ENCODE data around the gene C16orf89.
A peak's percentile ranks its signal among the peaks of the same experiment; 100 is the strongest.
"Not testable (repeated sequence)": the region's sequence is repeated elsewhere in the genome, so short reads cannot be mapped to it uniquely, and the experiment has no call there.

C16orf89 gene

GRCh38 chr16:5060073-5060641, 5.6 kb downstream of the C16orf89 start:
- ATAC-seq (replicated peaks) = no peak
- DNase-seq = no peak
- Mint-ChIP-seq H3K9me3 (no peaks in the 10 kb centered on the region), H3K27me3 (peaks cover 21 to 27% of the 10 kb centered on the region in 2 donors), H3K27ac (no peak overlapping the region), H3K4me1 (no peaks in the 10 kb centered on the region), H3K36me3 (no peaks in the 10 kb centered on the region), H3K4me3 (no peak overlapping the region)

DNA sequence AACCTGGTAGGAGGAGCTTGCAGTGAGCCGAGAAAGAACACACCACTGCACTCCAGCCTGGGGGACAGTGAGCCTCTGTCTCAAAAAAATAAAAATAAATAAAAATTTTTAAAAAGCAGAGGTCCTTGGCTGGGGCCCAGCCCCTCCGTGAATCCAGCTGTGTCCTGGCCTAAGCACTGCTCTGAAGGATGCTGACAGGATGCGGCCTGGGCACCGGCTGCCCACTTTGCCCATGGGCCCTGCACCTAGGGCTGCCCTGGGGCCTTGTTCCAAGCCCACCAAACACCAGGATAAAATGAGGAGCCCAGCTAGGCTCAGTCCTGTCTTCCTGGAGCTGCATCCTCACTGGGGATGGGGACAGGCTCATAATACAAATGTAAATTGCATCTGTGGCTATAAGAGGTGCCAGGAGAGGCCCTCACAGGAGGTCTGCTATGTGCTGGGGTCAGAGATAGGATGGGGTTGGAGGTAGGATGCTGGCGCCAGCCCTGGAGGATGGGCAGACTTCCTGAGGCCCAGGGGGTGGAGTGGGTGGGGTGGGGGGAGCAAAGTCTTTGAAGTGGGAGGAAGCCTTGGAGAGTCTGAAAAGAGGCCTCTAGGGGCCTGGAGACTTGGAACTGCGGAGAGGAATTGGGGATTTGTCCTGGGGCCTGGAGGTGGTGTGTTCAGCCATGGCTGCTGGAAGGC, 6.2 kb downstream of the C16orf89 start:
- no peaks in the 10 kb centered on the region for H3K4me1 Mint-ChIP-seq
- no peak for DNase-seq
- no peak overlapping the region for H3K27ac Mint-ChIP-seq
- no peak overlapping the region for H3K4me3 Mint-ChIP-seq
- H3K9me3 Mint-ChIP-seq = no peaks in the 10 kb centered on the region
- peaks cover 21 to 27% of the 10 kb centered on the region in 2 donors for H3K27me3 Mint-ChIP-seq
- ATAC-seq (replicated peaks) = no peak
- no peaks in the 10 kb centered on the region for H3K36me3 Mint-ChIP-seq

GRCh38 chr16:5058476-5058875, 7.3 kb downstream of the C16orf89 start:
- peaks cover 16 to 24% of the 10 kb centered on the region in 2 donors for H3K27me3 Mint-ChIP-seq
- no peak overlapping the region for H3K27ac Mint-ChIP-seq
- H3K36me3 Mint-ChIP-seq = no peaks in the 10 kb centered on the region
- H3K4me1 Mint-ChIP-seq = no peaks in the 10 kb centered on the region
- H3K9me3 Mint-ChIP-seq = no peaks in the 10 kb centered on the region
- no peak for DNase-seq
- H3K4me3 Mint-ChIP-seq = no peak overlapping the region
- ATAC-seq (replicated peaks) = no peak

DNA sequence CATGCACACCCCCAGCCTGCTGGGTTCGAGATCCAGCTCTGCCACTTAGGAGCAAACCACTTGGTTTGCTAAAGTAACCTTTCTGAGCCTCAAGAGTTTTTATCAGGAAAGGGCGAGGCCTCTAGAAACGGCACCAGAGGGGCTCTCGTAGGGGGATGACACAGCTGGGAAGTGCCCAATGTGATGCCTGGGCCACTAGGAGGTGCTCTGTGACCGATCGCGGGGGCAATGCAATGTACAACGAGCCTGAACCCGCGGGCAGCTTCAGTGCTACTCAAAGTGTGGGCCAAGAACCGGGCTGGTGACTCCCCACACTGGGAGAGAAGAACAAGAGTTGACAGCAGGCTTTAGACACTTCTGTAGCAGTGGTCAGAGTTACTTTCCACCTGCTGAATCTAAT, 9.4 kb downstream of the C16orf89 start:
- Mint-ChIP-seq H3K36me3 (no peaks in the 10 kb centered on the region), H3K4me1 (no peaks in the 10 kb centered on the region), H3K27me3 (peaks cover 4 to 9% of the 10 kb centered on the region in 2 donors), H3K4me3 (no peak overlapping the region), H3K9me3 (peaks cover 0 to 2% of the 10 kb centered on the region in 2 donors), H3K27ac (no peak overlapping the region)
- ATAC-seq (replicated peaks) (peak; percentile 84 to 91), DNase-seq (peak; percentile 29)

GRCh38 chr16:5054876-5055865, 10.6 kb downstream of the C16orf89 start:
- ATAC-seq (replicated peaks) = no peak
- Mint-ChIP-seq H3K4me1 (no peaks in the 10 kb centered on the region), H3K27me3 (peaks cover 4 to 6% of the 10 kb centered on the region in 2 donors), H3K36me3 (no peaks in the 10 kb centered on the region), H3K9me3 (peaks cover 4 to 9% of the 10 kb centered on the region in 2 donors), H3K4me3 (no peak overlapping the region), H3K27ac (no peak overlapping the region)
- no peak for DNase-seq

DNA sequence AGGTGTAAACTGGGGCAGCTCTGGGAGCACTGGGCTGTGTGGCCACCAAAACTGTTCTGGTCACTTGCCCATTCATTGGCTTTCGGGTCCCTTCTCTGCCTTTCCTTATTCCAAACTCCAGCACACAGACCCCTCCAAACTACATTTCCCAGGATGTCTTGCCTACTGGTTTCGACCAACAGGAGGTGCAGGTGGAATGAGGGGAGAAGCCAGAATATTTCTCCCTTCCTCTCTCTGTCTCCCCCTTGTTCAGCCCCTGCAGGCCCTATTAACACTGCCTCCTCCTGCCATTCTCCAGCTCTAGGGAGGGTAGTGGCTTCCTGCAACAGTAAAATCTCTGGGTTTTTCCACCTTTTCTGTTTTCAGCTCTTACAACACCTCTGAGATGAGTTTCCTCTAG, 18.8 kb downstream of the C16orf89 start:
- Mint-ChIP-seq H3K27me3 (peaks cover 4 to 11% of the 10 kb centered on the region in 2 donors), H3K9me3 (peaks cover 9 to 15% of the 10 kb centered on the region in 2 donors), H3K4me1 (no peaks in the 10 kb centered on the region), H3K4me3 (no peak overlapping the region), H3K36me3 (peaks cover 9 to 10% of the 10 kb centered on the region in 2 donors), H3K27ac (no peak overlapping the region)
- ATAC-seq (replicated peaks) = no peak
- no peak for DNase-seq

- no peak for DNase-seq
- Mint-ChIP-seq H3K4me1 (peaks cover 3 to 6% of the 10 kb centered on the region in 2 donors), H3K9me3 (peaks cover 8% of the 10 kb centered on the region in 2 donors), H3K27me3 (peaks cover 11 to 22% of the 10 kb centered on the region in 2 donors), H3K27ac (no peak overlapping the region), H3K4me3 (no peak overlapping the region), H3K36me3 (peaks cover 9 to 10% of the 10 kb centered on the region in 2 donors)
- ATAC-seq (replicated peaks) = no peak
Observed at GRCh38 chr16:5045499-5046115, 20.1 kb downstream of the C16orf89 start.

- not testable (repeated sequence) for H3K27ac Mint-ChIP-seq; ATAC-seq (replicated peaks); H3K4me1 Mint-ChIP-seq; H3K9me3 Mint-ChIP-seq; H3K36me3 Mint-ChIP-seq; DNase-seq; H3K4me3 Mint-ChIP-seq
- H3K27me3 Mint-ChIP-seq = peaks cover 12 to 25% of the 10 kb centered on the region in 2 donors
Observed at GRCh38 chr16:5044581-5044980, 21.2 kb downstream of the C16orf89 start.

DNA sequence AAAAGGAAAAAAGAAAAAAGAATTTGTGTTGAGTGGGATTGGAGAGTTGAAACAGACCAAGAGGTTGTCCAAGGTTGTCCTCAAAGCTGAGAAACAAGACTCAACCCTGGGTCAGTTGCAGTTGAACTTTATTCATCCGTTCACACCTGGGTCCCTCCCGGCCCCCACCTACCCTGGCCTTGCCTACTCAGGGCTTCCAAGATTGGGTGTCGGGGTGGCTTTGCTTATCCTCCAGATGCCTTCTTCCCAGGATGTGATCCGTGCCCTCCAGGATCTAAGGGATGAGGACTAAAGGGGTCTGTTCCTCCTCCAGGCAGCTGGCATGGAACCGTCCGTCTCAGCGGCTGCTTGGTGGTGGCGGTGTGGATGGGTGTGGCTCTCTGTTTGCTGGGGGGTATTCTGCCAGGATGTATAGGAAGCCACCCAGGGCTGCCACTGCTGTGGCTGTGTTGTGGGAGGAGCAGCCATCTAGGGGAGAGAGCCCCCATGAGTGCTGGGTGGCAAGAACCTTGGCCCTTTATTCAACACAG, 21.7 kb downstream of the C16orf89 start:
- DNase-seq (no peak), ATAC-seq (replicated peaks) (no peak)
- peaks cover 12 to 25% of the 10 kb centered on the region in 2 donors for H3K27me3 Mint-ChIP-seq
- H3K4me1 Mint-ChIP-seq = peaks cover 3 to 6% of the 10 kb centered on the region in 2 donors
- H3K4me3 Mint-ChIP-seq = no peak overlapping the region
- H3K9me3 Mint-ChIP-seq = peaks cover 0 to 6% of the 10 kb centered on the region in 2 donors
- peaks cover 9 to 10% of the 10 kb centered on the region in 2 donors for H3K36me3 Mint-ChIP-seq
- no peak overlapping the region for H3K27ac Mint-ChIP-seq

- DNase-seq = no peak
Observed at GRCh38 chr16:5042574-5043171, 23.1 kb downstream of the C16orf89 start.

GRCh38 chr16:5041600-5042133, 24.1 kb downstream of the C16orf89 start:
- peaks cover 10 to 16% of the 10 kb centered on the region in 2 donors for H3K27me3 Mint-ChIP-seq
- no peaks in the 10 kb centered on the region for H3K9me3 Mint-ChIP-seq
- H3K36me3 Mint-ChIP-seq = peaks cover 5 to 8% of the 10 kb centered on the region in 2 donors
- peaks cover 3 to 6% of the 10 kb centered on the region in 2 donors for H3K4me1 Mint-ChIP-seq
- no peak overlapping the region for H3K4me3 Mint-ChIP-seq
- no peak overlapping the region for H3K27ac Mint-ChIP-seq
- ATAC-seq (replicated peaks) (peak; percentile 14 to 50), DNase-seq (no peak)

More at GRCh38 chr16:5042574-5043171, 23.1 kb downstream of the C16orf89 start:
- Mint-ChIP-seq H3K36me3 (peaks cover 7 to 10% of the 10 kb centered on the region in 2 donors), H3K9me3 (no peaks in the 10 kb centered on the region), H3K27me3 (peaks cover 12 to 25% of the 10 kb centered on the region in 2 donors), H3K4me1 (peaks cover 3 to 6% of the 10 kb centered on the region in 2 donors), H3K27ac (no peak overlapping the region), H3K4me3 (no peak overlapping the region)
- no peak for ATAC-seq (replicated peaks)

DNA sequence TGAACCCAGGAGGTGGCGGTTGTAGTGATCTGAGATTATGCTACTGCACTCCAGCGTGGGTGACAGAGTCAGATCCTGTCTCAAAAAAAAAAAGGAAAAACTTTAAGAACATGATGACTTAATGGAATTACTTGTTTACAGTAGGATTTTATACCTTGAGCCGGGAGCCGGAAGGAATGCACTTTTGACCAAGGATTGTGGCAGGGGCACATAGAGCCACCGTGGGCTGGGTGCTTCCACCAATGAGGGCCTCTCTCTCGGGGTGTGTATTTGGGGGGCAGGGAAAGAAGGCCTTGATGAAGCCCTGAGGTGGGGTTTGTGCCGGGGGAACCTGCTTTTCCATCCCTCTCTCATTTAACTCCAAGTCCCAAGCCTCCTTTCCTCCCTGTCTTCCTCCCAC, 25.3 kb downstream of the C16orf89 start:
- no peak overlapping the region for H3K27ac Mint-ChIP-seq
- peaks cover 8 to 14% of the 10 kb centered on the region in 2 donors for H3K27me3 Mint-ChIP-seq
- H3K9me3 Mint-ChIP-seq = no peaks in the 10 kb centered on the region
- H3K4me3 Mint-ChIP-seq = no peak overlapping the region
- DNase-seq (no peak), ATAC-seq (replicated peaks) (no peak)
- peaks cover 4 to 6% of the 10 kb centered on the region in 2 donors for H3K4me1 Mint-ChIP-seq
- H3K36me3 Mint-ChIP-seq = peaks cover 5 to 6% of the 10 kb centered on the region in 2 donors
